ENCODE results near the gene TGFBR1. TPM values are rescaled to one million over a fixed set of nuclear protein-coding genes. Genes with fewer than 3 reads are reported as not detected.

TGFBR1 gene
- total RNA-seq (10 to 100 TPM; 33.5 to 60.8 (median 55.8) TPM), polyA plus RNA-seq (10 to 100 TPM in 2 of 3 donors, 1 to 10 TPM in 1; 8.9 to 12.8 (median 10.1) TPM)
- long read RNA-seq, donor 1, full-length matches to known transcripts: 4 of 4 reads
- long read RNA-seq, donor 1, partial matches to known transcripts: 0 of 4 reads
- long read RNA-seq, donor 1, other reads (novel, unspliced or antisense): 0 of 4 reads
- long read RNA-seq, donor 2, full-length matches to known transcripts: 3 of 3 reads
- long read RNA-seq, donor 2, partial matches to known transcripts: 0 of 3 reads
- long read RNA-seq, donor 2, other reads (novel, unspliced or antisense): 0 of 3 reads

DNA sequence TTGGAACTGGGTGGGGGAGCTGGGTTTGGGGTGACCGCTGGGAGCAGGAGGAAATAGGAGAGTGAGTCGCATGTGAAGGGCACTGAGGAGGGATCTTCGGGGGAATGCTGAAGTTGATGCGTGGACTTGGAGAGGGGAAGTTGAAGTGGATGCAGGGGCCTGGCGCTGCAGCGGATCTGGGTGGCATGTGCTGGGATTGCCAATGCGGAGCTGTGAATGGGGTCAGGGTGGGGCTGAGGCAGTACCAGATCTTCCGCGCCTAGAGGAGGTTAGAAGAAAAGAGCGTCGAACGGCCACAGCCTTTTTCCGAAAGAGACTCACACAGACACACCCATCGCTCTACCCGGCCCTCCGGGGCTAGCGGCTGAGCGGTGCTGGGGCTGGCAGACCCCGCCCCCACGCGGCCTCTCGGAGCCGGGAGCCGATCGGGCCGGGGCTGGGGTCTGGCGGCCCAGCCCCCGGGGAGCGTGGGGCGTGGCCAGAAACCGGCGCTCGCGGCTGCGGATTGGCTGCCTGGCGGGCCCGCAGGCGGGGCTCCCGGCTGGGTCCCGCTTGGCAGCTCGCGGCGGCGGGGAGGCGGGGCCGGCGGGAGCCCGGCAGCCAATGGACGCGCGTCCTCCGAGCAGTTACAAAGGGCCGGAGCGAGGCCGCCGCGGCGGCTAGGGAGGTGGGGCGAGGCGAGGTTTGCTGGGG lies at the start of gene TGFBR1:
Gene TGFBR1 (plus strand): TSS at position 655 of the 693 bp plus-strand sequence. CDS start 93 bp downstream, outside the sequence.
- H3K27me3 ChIP-seq (replicated peaks in 1 of 7): no peaks in the 10 kb centered on the region
- H3K9me3 ChIP-seq: peaks cover 0 to 3% (median 0%) of the 10 kb centered on the region in 8 donors
- peak within 1 kb of the TSS; percentile 85 to 98 (median 93) for H3K27ac ChIP-seq
- peaks cover 27 to 54% (median 50%) of the 10 kb centered on the region in 6 donors for H3K4me1 ChIP-seq
- peak; percentile 99 for DNase-seq
- intact Hi-C loops (cut with DNase I; ENCODE audit: low total_unique reads): no loop called here
- whole genome bisulfite sequencing, 5 donors: 0 to 2% (median 1%) methylated on average over 22 to 60 of the region's 60 CpGs
- H3K36me3 ChIP-seq: no peaks in the 10 kb centered on the region
- H3K4me3 ChIP-seq: peak within 1 kb of the TSS; percentile 66 to 76 (median 71)
- TF ChIP-seq CTCF (IDR thresholded peaks at IDR 0.05 in 8 of 11, conservative IDR thresholded peaks at IDR 0.05 in 3 of 11) (peak in 10 of 11 experiments; percentile 1 to 55 (median 28)), POLR2AphosphoS5 (IDR thresholded peaks at IDR 0.05) (peak; percentile 90 to 93 (median 92)), POLR2A (IDR thresholded peaks at IDR 0.05) (peak in 2 of 3 donors; percentile 72 to 82)

GRCh38 chr9:99055384-99055783 lies 49.5 kb upstream of the TGFBR1 start:
- Histone ChIP-seq H3K4me3 (no peak overlapping the region), H3K27ac (no peak overlapping the region), H3K4me1 (peaks cover 35 to 85% (median 61%) of the 10 kb centered on the region in 6 donors), H3K36me3 (no peaks in the 10 kb centered on the region), H3K27me3 (replicated peaks in 1 of 7) (no peaks in the 10 kb centered on the region), H3K9me3 (no peaks in the 10 kb centered on the region)
- 92 to 100% (median 100%) methylated on average over 1 of the region's 1 CpG for WGBS, 5 donors
- DNase-seq: no peak
- no peak for TF ChIP-seq CTCF (IDR thresholded peaks at IDR 0.05 in 8 of 11, conservative IDR thresholded peaks at IDR 0.05 in 3 of 11)
- TF ChIP-seq POLR2A (IDR thresholded peaks at IDR 0.05): no peak
- TF ChIP-seq POLR2AphosphoS5 (IDR thresholded peaks at IDR 0.05): no peak
- intact Hi-C loops (cut with DNase I; ENCODE audit: low total_unique reads): no loop called here

- Histone ChIP-seq H3K27ac (peak overlapping the region in 4 of 8 donors; percentile 85 to 92 (median 88)), H3K4me3 (no peak overlapping the region), H3K36me3 (no peaks in the 10 kb centered on the region), H3K27me3 (replicated peaks in 1 of 7) (no peaks in the 10 kb centered on the region), H3K9me3 (no peaks in the 10 kb centered on the region), H3K4me1 (peaks cover 37 to 92% (median 65%) of the 10 kb centered on the region in 6 donors)
- intact Hi-C loops (cut with DNase I; ENCODE audit: low total_unique reads): no loop called here
- no peak for DNase-seq
- 91 to 97% (median 93%) methylated on average over 6 of the region's 6 CpGs for WGBS, 5 donors
- TF ChIP-seq CTCF (IDR thresholded peaks at IDR 0.05 in 8 of 11, conservative IDR thresholded peaks at IDR 0.05 in 3 of 11): no peak
- TF ChIP-seq POLR2AphosphoS5 (IDR thresholded peaks at IDR 0.05): no peak
- TF ChIP-seq POLR2A (IDR thresholded peaks at IDR 0.05): no peak
Observed at GRCh38 chr9:99056186-99056585, 48.7 kb upstream of the TGFBR1 start.
